Cardiac muscle cell (in vitro differentiated cells and primary cell): ENCODE data around the gene GALP. TPM values are rescaled to one million over a fixed set of nuclear protein-coding genes. Genes with fewer than 3 reads are reported as not detected.

ENCODE experiments used
- DNase-seq, 2 donors: peaks; one replicate each; pipeline versions ENCODE4 v3.0.0 to v3.0.0-alpha.2; 2010 to 2017; ENCODE audit warnings: low read depth in 1 of 2, low spot score in 1 of 2
- H3K27ac ChIP-seq: fragments of 200-600 bp; sonication (generic); 2 replicates; pipeline ENCODE4 v1.5.1; 2016
- H3K27me3 ChIP-seq: fragments of 200-600 bp; sonication (generic); 2 replicates; pipeline ENCODE4 v1.6.0; 2016; ENCODE audit warnings: control low read depth
- H3K36me3 ChIP-seq: fragments of 200-600 bp; sonication (generic); 2 replicates; pipeline ENCODE4 v1.5.1; 2016; ENCODE audit warnings: control low read depth
- H3K4me1 ChIP-seq: fragments of 200-600 bp; sonication (generic); 2 replicates; pipeline ENCODE4 v1.8.1; 2017; ENCODE audit warnings: low read depth, mild to moderate bottlenecking, mixed run types
- H3K4me3 ChIP-seq: fragments of 200-600 bp; sonication (generic); 2 replicates; pipeline ENCODE4 v1.5.1; 2016; ENCODE audit warnings: mild to moderate bottlenecking
- H3K9me3 ChIP-seq: fragments of 200-600 bp; sonication (generic); 2 replicates; pipeline ENCODE4 v1.5.1; 2017; ENCODE audit warnings: low read depth, mild to moderate bottlenecking, control low read depth
- CTCF ChIP-seq: IDR thresholded peaks from 2 replicates; pipeline ENCODE4 v1.5.1; 2012; ENCODE audit warnings: low read depth, mild to moderate bottlenecking, low read length
- polyA plus RNA-seq: library from polyadenylated mRNA; unstranded; fragments of >200 nt; fragmentation: Nextera tagmentation; extraction: Ambion mirVana; gene quantifications from 2 replicates; pipeline ENCODE4 v1.2.1, GENCODE V29; 2016
- total RNA-seq: library from RNA; depleted of rRNA; stranded (reverse); fragments of >200 nt; gene quantifications from 2 replicates; pipeline ENCODE4 v1.2.3, GENCODE V29; 2016

The GALP gene
- total and polyA plus RNA-seq, 2 experiments from 2014 or later, result 0.21 TPM; not detected in 1

- H3K27me3 ChIP-seq, result no peaks in the 10 kb centered on the region
- no peak overlapping the region for H3K4me3 ChIP-seq
- no peak for TF ChIP-seq CTCF
- H3K27ac ChIP-seq, result no peak overlapping the region
- H3K9me3 ChIP-seq, result no peaks in the 10 kb centered on the region
- no peaks in the 10 kb centered on the region for H3K36me3 ChIP-seq
- no peaks in the 10 kb centered on the region for H3K4me1 ChIP-seq
- no peak for DNase-seq
Observed at GRCh38 chr19:56176881-56177280, 1.1 kb downstream of the GALP start.

- Histone ChIP-seq H3K27me3 (no peaks in the 10 kb centered on the region), H3K4me1 (no peaks in the 10 kb centered on the region), H3K36me3 (no peaks in the 10 kb centered on the region), H3K27ac (no peak overlapping the region), H3K4me3 (no peak overlapping the region), H3K9me3 (no peaks in the 10 kb centered on the region)
- no peak for DNase-seq
- TF ChIP-seq CTCF, result no peak
Observed at GRCh38 chr19:56177564-56178243, 1.9 kb downstream of the GALP start.

DNA sequence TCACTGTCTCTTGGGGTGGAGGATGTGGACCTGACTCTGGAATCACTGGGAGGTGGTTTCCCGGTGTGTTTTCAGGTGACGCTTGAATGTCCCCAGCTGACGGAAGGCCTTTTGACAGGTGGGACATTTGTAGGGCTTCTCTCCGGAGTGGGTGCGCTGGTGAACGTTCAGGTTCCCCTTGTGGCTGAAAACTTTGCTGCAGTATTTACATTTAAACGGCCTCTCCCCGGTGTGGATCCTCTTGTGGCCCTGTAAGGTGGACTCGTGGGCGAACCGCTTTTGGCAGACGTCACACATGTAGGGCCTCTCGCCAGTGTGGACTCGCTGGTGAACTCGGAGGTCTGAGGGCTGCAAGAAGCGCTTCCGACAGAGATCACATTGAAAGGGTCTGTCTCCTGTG lies 14.0 kb downstream of the GALP start:
- DNase-seq, result no peak
- H3K27me3 ChIP-seq, result no peaks in the 10 kb centered on the region
- no peaks in the 10 kb centered on the region for H3K9me3 ChIP-seq
- no peaks in the 10 kb centered on the region for H3K4me1 ChIP-seq
- H3K4me3 ChIP-seq, result no peak overlapping the region
- H3K27ac ChIP-seq, result no peak overlapping the region
- H3K36me3 ChIP-seq, result no peaks in the 10 kb centered on the region
- TF ChIP-seq CTCF, result no peak

DNA sequence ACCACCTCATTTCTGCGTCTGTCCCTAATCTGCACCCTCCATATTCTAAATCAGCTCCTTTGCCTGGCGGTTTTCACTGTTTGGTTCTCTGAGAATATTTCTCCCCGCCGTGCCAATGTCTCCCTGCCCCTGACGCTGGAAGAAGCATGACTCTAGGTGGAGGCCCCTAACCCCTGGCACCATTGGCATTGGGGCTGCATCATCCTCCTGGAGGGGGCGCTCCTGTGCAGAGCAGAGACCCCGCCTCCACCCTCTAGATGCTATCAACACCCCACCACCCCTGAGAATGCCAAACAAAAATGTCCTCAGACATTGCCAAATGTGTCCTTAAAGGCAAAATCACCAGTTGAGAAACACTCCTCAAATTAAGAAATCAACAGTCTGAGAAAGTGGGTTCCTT lies 15.3 kb downstream of the GALP start:
- no peak for DNase-seq
- no peak overlapping the region for H3K27ac ChIP-seq
- no peaks in the 10 kb centered on the region for H3K36me3 ChIP-seq
- no peaks in the 10 kb centered on the region for H3K9me3 ChIP-seq
- no peak overlapping the region for H3K4me3 ChIP-seq
- no peaks in the 10 kb centered on the region for H3K27me3 ChIP-seq
- no peaks in the 10 kb centered on the region for H3K4me1 ChIP-seq
- no peak for TF ChIP-seq CTCF

DNA sequence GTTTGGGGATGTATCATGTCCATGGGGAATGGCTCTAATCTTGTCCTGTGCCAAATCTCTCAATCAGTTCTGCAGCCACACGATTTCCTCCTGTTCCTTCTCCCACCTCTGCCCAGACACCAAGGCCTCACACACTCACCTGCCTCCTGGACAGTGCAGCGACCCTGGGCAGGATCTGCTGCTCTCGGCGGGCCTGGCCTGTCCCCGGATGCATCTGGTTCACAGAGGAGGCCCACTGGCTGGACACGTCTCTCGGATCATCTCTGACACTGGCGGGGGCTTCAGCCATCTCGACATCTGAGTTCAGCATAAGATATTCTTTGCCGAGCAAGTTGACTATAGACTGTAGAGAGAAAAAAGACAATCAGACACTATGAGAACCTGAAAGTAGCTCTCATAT lies 15.9 kb downstream of the GALP start:
- Histone ChIP-seq H3K27ac (no peak overlapping the region), H3K9me3 (no peaks in the 10 kb centered on the region), H3K27me3 (no peaks in the 10 kb centered on the region), H3K36me3 (no peaks in the 10 kb centered on the region), H3K4me1 (no peaks in the 10 kb centered on the region), H3K4me3 (no peak overlapping the region)
- no peak for DNase-seq
- no peak for TF ChIP-seq CTCF
